HG03280 (cell line): ENCODE data around the gene NT5DC4.
"Not testable (repeated sequence)": the region's sequence is repeated elsewhere in the genome, so short reads cannot be mapped to it uniquely, and the experiment has no call there.

Experiments
- ATAC-seq: cut with Tn5 transposase; IDR thresholded peaks from one replicate; pipeline ENCODE4 v1.9.1; 2021; ENCODE audit warnings: mild to moderate bottlenecking, moderate library complexity; ENCODE audit not compliant: unreplicated experiment

Gene NT5DC4

GRCh38 chr2:112699984-112700667, 20.7 kb upstream of the NT5DC4 start:
- no peak for ATAC-seq

GRCh38 chr2:112701052-112701451, 19.8 kb upstream of the NT5DC4 start:
- no peak for ATAC-seq

GRCh38 chr2:112703684-112704083, 17.1 kb upstream of the NT5DC4 start:
- no peak for ATAC-seq

GRCh38 chr2:112705575-112705974, 15.2 kb upstream of the NT5DC4 start:
- no peak for ATAC-seq

- ATAC-seq: no peak
Observed at GRCh38 chr2:112706170-112706664, 14.6 kb upstream of the NT5DC4 start.

GRCh38 chr2:112706947-112707346, 13.9 kb upstream of the NT5DC4 start:
- ATAC-seq: not testable (repeated sequence)

GRCh38 chr2:112708968-112709367, 11.9 kb upstream of the NT5DC4 start:
- ATAC-seq: no peak

- ATAC-seq: no peak
Observed at GRCh38 chr2:112709703-112710102, 11.1 kb upstream of the NT5DC4 start.

GRCh38 chr2:112710956-112711750, 9.7 kb upstream of the NT5DC4 start:
- ATAC-seq: no peak

- no peak for ATAC-seq
Observed at GRCh38 chr2:112712465-112712864, 8.4 kb upstream of the NT5DC4 start.

- ATAC-seq: no peak
Observed at GRCh38 chr2:112712903-112713584, 7.8 kb upstream of the NT5DC4 start.

GRCh38 chr2:112713585-112713925, 7.3 kb upstream of the NT5DC4 start:
- ATAC-seq: no peak

GRCh38 chr2:112713926-112714325, 6.9 kb upstream of the NT5DC4 start:
- no peak for ATAC-seq

GRCh38 chr2:112714331-112714730, 6.5 kb upstream of the NT5DC4 start:
- no peak for ATAC-seq

GRCh38 chr2:112714836-112715631, 5.8 kb upstream of the NT5DC4 start:
- ATAC-seq: no peak

GRCh38 chr2:112716094-112716493, 4.7 kb upstream of the NT5DC4 start:
- ATAC-seq: not testable (repeated sequence)

GRCh38 chr2:112716826-112717352, 3.9 kb upstream of the NT5DC4 start:
- ATAC-seq: not testable (repeated sequence)

- ATAC-seq: no peak
Observed at GRCh38 chr2:112718863-112719370, 1.9 kb upstream of the NT5DC4 start.

GRCh38 chr2:112721819-112722522, 1.2 kb downstream of the NT5DC4 start:
- ATAC-seq: no peak
